AG04449 (cell line): ENCODE measurements around the gene UTS2R.

Experiments used
- CTCF ChIA-PET: fragments of 350-600 bp; formaldehyde crosslinking; extraction: SDS; loops from one replicate; lab custom pipeline; 2021; ENCODE audit warnings: antibody characterized with exemption; lab: Yijun Ruan, JAX
- POLR2A ChIA-PET: fragments of 400-600, 350-600 bp; formaldehyde crosslinking; extraction: SDS; loops from one replicate; lab custom pipeline; 2020; ENCODE audit warnings: antibody characterized with exemption, inconsistent platforms; lab: Yijun Ruan, JAX
- DNase-seq: peaks from one replicate; pipeline ENCODE4 v3.0.0-alpha.2; 2010; ENCODE audit warnings: low read depth, low spot score
- H3K4me3 ChIP-seq: 2 replicates; pipeline ENCODE4 v1.5.1; 2011; ENCODE audit warnings: low read depth, mild to moderate bottlenecking, control low read depth, low read length
- TF ChIP-seq, protein P1 (sequence below): IDR thresholded peaks from one replicate; pipeline ENCODE4 v1.5.1; 2011; ENCODE audit warnings: mild to moderate bottlenecking, moderate library complexity, low read length, control low read depth, inconsistent platforms; ENCODE audit not compliant: insufficient read depth; ENCODE audit errors: missing control alignments

The UTS2R gene

DNA sequence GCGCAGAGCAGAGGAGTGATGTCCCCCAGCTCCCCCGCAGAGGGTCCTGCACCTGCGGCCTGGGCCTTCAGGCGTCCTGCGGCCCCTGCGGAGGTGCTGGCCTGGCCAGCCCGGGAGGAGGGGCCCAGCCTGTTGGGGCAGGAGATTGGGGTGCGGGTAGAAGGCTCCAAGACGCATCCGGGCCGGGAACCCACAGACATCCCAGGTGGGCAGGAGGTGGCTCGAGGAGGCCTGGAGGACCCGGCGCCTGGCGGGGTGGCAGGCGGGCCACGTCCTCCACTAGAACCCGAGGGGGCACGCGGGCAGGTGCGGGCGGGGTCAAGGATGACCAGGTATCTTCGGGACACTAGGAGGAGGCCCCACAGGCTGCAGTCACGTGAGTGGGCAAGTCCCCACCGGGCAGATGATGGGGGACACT is 37.4 kb upstream of the UTS2R start:
- TF ChIP-seq, protein P1, sequence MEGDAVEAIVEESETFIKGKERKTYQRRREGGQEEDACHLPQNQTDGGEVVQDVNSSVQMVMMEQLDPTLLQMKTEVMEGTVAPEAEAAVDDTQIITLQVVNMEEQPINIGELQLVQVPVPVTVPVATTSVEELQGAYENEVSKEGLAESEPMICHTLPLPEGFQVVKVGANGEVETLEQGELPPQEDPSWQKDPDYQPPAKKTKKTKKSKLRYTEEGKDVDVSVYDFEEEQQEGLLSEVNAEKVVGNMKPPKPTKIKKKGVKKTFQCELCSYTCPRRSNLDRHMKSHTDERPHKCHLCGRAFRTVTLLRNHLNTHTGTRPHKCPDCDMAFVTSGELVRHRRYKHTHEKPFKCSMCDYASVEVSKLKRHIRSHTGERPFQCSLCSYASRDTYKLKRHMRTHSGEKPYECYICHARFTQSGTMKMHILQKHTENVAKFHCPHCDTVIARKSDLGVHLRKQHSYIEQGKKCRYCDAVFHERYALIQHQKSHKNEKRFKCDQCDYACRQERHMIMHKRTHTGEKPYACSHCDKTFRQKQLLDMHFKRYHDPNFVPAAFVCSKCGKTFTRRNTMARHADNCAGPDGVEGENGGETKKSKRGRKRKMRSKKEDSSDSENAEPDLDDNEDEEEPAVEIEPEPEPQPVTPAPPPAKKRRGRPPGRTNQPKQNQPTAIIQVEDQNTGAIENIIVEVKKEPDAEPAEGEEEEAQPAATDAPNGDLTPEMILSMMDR, result no peak
- no peak for DNase-seq
- H3K4me3 ChIP-seq, result peak overlapping the region; percentile 59
- ChIA-PET POLR2A (interaction anchor here (0.6 to 1.4 kb wide), 2 partner anchors 42 to 81 kb away, joined by 3 read pairs; no protein-coding TSS in a partner anchor), CTCF (interaction anchor here (1.1 to 2.7 kb wide), 6 partner anchors 9 to 93 kb away, joined by 3 to 8 read pairs (median 3); no protein-coding TSS in a partner anchor)

DNA sequence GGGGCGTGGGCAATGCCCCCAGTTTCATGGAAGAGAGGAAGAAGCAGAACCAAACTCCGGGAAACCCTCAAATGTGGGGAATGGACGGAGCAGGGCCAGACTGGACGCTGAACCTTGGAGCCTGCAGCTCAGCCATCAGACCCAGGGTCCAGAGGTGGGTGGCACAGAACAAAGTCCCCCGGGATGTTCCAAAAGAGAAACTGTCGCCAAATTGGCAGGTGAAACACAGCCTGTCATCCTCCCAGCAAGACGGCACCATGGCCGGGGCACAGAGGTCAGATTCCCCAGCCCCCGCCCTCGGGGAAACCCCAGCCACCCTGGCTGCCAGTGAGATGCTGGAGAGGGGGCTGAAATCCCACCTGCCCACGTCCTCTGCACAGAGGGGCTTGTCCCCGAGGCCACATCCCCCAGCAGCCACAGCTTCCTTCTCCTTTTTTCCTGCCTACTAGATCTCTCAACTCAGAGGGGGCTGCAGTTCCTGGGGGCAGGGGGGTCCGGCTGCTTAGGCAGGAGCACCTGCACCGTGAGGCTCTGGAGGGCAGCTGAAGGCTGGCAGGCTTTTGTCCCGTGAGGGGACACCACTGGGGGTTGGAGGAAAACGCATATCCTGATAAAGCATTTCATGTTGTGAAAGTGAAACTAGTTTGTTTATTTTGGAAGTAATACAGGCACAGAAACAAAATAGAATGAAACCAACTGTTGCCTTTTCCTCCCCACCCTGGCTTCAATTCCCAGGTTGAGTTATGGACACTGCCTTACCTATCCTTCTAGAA is 36.8 kb upstream of the UTS2R start:
- ChIA-PET POLR2A (interaction anchor here (0.6 kb wide), 1 partner anchor 80 kb away, joined by 3 read pairs; no protein-coding TSS in a partner anchor), CTCF (interaction anchor here (1.5 to 2.7 kb wide), 3 partner anchors 9 to 33 kb away, joined by 4 to 8 read pairs (median 4); no protein-coding TSS in a partner anchor)
- DNase-seq, result no peak
- TF ChIP-seq, protein P1, result no peak
- H3K4me3 ChIP-seq, result peak overlapping the region; percentile 30

DNA sequence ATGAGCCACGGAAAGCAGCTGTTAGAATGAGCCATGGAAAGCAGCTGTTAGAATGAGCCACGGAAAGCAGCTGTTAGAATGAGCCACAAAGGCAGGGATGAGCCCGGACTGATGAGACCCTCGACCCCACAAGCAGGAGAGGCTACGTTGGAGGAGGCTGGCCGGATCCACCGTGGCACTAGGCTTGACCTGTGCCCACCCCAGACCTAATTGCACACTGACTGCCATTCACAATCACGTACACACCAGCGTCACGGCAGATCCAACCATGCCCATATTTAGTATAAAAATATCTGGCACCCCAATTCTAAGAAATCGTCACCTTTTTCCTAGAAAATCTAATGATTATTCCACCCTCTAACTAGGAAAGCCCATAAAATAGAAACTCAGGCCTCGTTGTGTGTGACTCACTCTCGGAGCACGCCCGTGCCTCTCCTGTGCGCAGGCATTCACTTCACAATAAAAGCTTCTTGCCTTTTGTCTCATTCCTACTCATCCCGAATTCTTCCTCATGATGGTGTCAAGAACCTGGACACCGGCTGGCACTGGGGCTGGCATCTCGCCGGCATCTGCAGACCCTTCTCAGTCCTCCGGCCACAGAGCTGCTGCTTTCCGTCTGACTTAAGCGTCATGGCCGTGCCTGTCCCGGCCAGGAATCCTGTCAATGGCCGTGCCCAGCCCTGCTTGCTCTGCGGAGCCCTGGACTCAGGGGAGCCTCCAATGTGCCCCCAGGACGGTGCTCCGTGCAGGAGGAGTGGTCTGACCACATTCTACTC is 32.5 kb upstream of the UTS2R start:
- CTCF ChIA-PET, result interaction anchor here (0.6 to 3.0 kb wide), 8 partner anchors 11 to 133 kb away, joined by 3 to 21 read pairs (median 3); no protein-coding TSS in a partner anchor
- TF ChIP-seq, protein P1, result no peak
- no peak for DNase-seq
- H3K4me3 ChIP-seq, result peak overlapping the region; percentile 12; the same call in 1 of the 2 replicates
- POLR2A ChIA-PET, result no interaction called here

DNA sequence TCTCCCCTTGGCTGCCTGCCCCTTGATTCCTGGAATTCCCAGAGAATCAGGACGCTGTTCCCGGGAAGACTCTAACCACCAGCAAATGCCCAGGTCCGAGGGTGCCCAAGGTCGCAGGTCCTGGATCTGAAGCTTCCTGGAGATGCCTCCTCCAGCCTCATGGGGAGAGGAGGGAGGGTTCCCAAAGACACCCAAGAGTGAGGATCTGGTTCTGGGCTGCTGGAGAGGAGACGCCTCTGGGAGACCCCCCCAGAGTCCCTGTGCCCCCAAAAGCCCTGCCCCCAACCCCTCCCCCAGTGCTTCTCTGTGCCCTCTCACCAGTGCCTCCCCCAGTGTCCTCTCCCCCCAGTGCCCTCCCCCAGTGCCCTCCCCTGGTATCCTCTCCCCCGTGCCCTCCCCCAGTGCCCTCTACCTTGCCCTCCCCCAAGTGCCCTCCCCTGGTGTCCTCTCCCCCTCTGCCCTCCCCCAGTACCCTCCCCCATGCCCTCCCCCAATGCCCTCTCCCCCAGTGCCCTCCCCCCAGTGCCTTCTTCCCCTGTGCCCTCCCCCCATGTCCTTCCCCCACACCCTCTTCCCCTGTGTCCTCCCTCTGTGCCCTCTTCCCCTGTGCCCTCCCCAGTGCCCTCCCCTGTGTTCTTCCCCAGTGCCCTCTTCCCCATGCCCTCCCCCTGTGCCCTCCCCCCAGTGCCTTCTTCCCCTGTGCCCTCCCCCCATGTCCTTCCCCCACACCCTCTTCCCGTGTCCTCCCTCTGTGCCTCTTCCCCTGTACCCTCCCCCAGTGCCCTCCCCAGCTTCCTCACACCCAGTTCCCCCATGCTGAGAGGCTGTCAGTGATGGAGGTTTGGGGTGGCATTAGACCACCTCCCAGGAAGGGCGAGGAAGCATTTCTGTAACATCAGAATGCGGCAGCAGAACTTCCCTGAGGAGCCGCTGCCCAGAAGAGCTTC is 31.7 kb upstream of the UTS2R start:
- TF ChIP-seq, protein P1, result no peak
- ChIA-PET CTCF (interaction anchor here (1.0 to 3.0 kb wide), 3 partner anchors 10 to 39 kb away, joined by 3 to 21 read pairs (median 13); no protein-coding TSS in a partner anchor), POLR2A (no interaction called here)
- no peak for DNase-seq
- peak overlapping the region; percentile 12; the same call in 1 of the 2 replicates for H3K4me3 ChIP-seq

DNA sequence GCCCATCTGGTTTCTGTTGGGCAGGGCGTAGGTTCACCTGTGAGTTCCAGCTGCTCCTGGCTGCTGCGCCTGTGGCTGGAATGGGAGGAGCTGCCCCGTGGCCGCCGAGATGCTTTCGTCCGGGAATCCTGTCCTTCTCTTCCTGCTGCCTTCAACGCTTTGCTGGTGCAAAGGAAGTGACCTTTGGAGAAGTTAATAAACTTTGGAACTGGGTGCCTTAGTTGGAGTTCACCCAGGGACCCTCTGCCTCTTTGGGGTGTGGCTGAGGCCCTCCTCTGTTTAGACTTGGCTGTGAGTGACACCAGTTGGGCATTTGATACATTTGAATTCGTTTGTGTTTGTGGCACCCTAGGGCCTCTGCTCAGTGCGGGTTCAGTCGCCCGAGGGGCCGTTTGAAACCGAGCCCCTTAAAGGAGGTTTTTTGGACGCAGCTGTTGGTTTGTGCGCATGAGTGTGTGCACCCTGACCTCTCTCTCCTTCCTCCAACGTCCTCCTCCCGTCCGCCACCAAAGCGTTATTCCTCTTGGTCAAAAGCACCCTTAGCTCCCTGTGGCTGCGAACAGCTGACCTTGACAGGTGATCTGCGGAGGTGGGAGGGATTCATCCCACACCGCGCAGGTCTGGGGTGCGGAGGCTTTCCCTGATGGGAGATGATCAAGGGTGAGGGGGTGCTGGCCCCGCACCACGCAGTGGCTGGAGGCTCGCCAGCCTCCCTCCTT is 29.0 kb upstream of the UTS2R start:
- ChIA-PET POLR2A (no interaction called here), CTCF (interaction anchor here (0.7 to 2.3 kb wide), 5 partner anchors 8 to 75 kb away, joined by 3 to 8 read pairs (median 4); partner anchors contain the start of genes HEXD and OGFOD3)
- TF ChIP-seq, protein P1, result no peak
- DNase-seq, result no peak
- no peak overlapping the region for H3K4me3 ChIP-seq
